HEK293 (cell line): ENCODE measurements around the gene GALNT2.
A peak's percentile ranks its signal among the peaks of the same experiment; 100 is the strongest.

Experiments used
- GFI1B ChIP-seq: fragments of 450-650 bp; formaldehyde crosslinking; IDR thresholded peaks from 2 replicates; pipeline ENCODE4 v1.5.1; 2016; ENCODE audit warnings: missing biosample characterization, missing genetic modification characterization
- HIC1 ChIP-seq: fragments of 450-650 bp; formaldehyde crosslinking; IDR thresholded peaks from 2 replicates; pipeline ENCODE4 v1.5.1; 2016; ENCODE audit warnings: missing biosample characterization, missing genetic modification characterization
- HOXD13 ChIP-seq: sonication (generic); formaldehyde crosslinking; IDR thresholded peaks from 2 replicates; pipeline ENCODE4 v1.8.0; 2022; ENCODE audit warnings: missing genetic modification reagents, borderline replicate concordance
- IKZF3 ChIP-seq: fragments of 450-650 bp; IDR thresholded peaks from 2 replicates; pipeline ENCODE4 v1.5.0; 2018; ENCODE audit warnings: missing biosample characterization, mild to moderate bottlenecking, missing genetic modification characterization, moderate library complexity
- INSM2 ChIP-seq: fragments of 450-650 bp; formaldehyde crosslinking; IDR thresholded peaks from 2 replicates; pipeline ENCODE4 v1.5.1; 2016; ENCODE audit warnings: missing biosample characterization, missing genetic modification characterization
- KLF16 ChIP-seq: fragments of 450-650 bp; formaldehyde crosslinking; IDR thresholded peaks from 2 replicates; pipeline ENCODE4 v1.5.1; 2017; ENCODE audit warnings: missing biosample characterization, missing genetic modification characterization
- PRDM1 ChIP-seq: fragments of 450-650 bp; formaldehyde crosslinking; IDR thresholded peaks from 2 replicates; pipeline ENCODE4; 2016; ENCODE audit warnings: missing biosample characterization, missing genetic modification characterization
- PRDM6 ChIP-seq: fragments of 450-650 bp; formaldehyde crosslinking; IDR thresholded peaks from 2 replicates; pipeline ENCODE4 v1.5.1; 2017; ENCODE audit warnings: missing biosample characterization, missing genetic modification characterization
- RBAK ChIP-seq: fragments of 450-650 bp; formaldehyde crosslinking; IDR thresholded peaks from 2 replicates; pipeline ENCODE4 v1.5.1; 2016; ENCODE audit warnings: missing biosample characterization, missing genetic modification characterization
- REST ChIP-seq: fragments of 450-650 bp; formaldehyde crosslinking; IDR thresholded peaks from 2 replicates; pipeline ENCODE4 v1.5.1; 2016; ENCODE audit warnings: missing biosample characterization, missing genetic modification characterization
- ZBTB1 ChIP-seq: fragments of 450-650 bp; formaldehyde crosslinking; IDR thresholded peaks from 2 replicates; pipeline ENCODE4 v1.5.1; 2016; ENCODE audit warnings: missing biosample characterization, missing genetic modification characterization
- ZBTB44 ChIP-seq: fragments of 450-650 bp; IDR thresholded peaks from 2 replicates; pipeline ENCODE4 v1.5.1; 2018; ENCODE audit warnings: missing biosample characterization, mild to moderate bottlenecking, missing genetic modification characterization
- ZNF138 ChIP-seq: fragments of 450-650 bp; formaldehyde crosslinking; IDR thresholded peaks from 2 replicates; pipeline ENCODE4 v1.5.1; 2016; ENCODE audit warnings: missing biosample characterization, missing genetic modification characterization, borderline replicate concordance
- ZNF18 ChIP-seq: fragments of 450-650 bp; formaldehyde crosslinking; IDR thresholded peaks from 2 replicates; pipeline ENCODE4 v1.5.1; 2016; ENCODE audit warnings: missing biosample characterization, missing genetic modification characterization
- ZNF214 ChIP-seq: fragments of 450-650 bp; formaldehyde crosslinking; IDR thresholded peaks from 2 replicates; pipeline ENCODE4 v1.5.1; 2017; ENCODE audit warnings: missing biosample characterization, mild to moderate bottlenecking, missing genetic modification characterization, borderline replicate concordance
- ZNF23 ChIP-seq: fragments of 450-650 bp; formaldehyde crosslinking; IDR thresholded peaks from 2 replicates; pipeline ENCODE4 v1.5.1; 2016; ENCODE audit warnings: missing biosample characterization, missing genetic modification characterization, borderline replicate concordance
- ZNF266 ChIP-seq: fragments of 450-650 bp; formaldehyde crosslinking; IDR thresholded peaks from 2 replicates; pipeline ENCODE4 v1.5.1; 2016; ENCODE audit warnings: missing biosample characterization, missing genetic modification characterization, low read depth
- ZNF341 ChIP-seq: fragments of 450-650 bp; formaldehyde crosslinking; IDR thresholded peaks from 2 replicates; pipeline ENCODE4; 2016; ENCODE audit warnings: low read depth, missing biosample characterization, missing genetic modification characterization
- ZNF501 ChIP-seq: fragments of 450-650 bp; formaldehyde crosslinking; IDR thresholded peaks from 2 replicates; pipeline ENCODE4 v1.5.1; 2016; ENCODE audit warnings: missing biosample characterization, missing genetic modification characterization
- ZNF610 ChIP-seq: fragments of 450-650 bp; formaldehyde crosslinking; IDR thresholded peaks from 2 replicates; pipeline ENCODE4 v1.5.1; 2016; ENCODE audit warnings: missing biosample characterization, missing genetic modification characterization, borderline replicate concordance
- ZNF639 ChIP-seq: fragments of 450-650 bp; formaldehyde crosslinking; IDR thresholded peaks from 2 replicates; pipeline ENCODE4 v1.5.1; 2016; ENCODE audit warnings: missing biosample characterization, missing genetic modification characterization
- ZNF677 ChIP-seq: fragments of 450-650 bp; IDR thresholded peaks from 2 replicates; pipeline ENCODE4 v1.5.0; 2018; ENCODE audit warnings: missing biosample characterization, mild to moderate bottlenecking, missing genetic modification characterization, moderate library complexity
- ZNF701 ChIP-seq: fragments of 450-650 bp; formaldehyde crosslinking; IDR thresholded peaks from 2 replicates; pipeline ENCODE4 v1.5.1; 2016; ENCODE audit warnings: missing biosample characterization, missing genetic modification characterization
- ZNF776 ChIP-seq: fragments of 450-650 bp; formaldehyde crosslinking; IDR thresholded peaks from 2 replicates; pipeline ENCODE4 v1.5.0; 2017; ENCODE audit warnings: missing biosample characterization, missing genetic modification characterization, borderline replicate concordance
- ZNF777 ChIP-seq: fragments of 450-650 bp; formaldehyde crosslinking; IDR thresholded peaks from 2 replicates; pipeline ENCODE4 v1.5.1; 2017; ENCODE audit warnings: missing biosample characterization, missing genetic modification characterization, borderline replicate concordance

GALNT2 gene

GRCh38 chr1:230186003-230186863, 119.2 kb downstream of the GALNT2 start (continued):
- peak; percentile 37; the same call in 1 of the 2 replicates for TF ChIP-seq PRDM6 (tag by site-specific recombination)
- 0 out of 2 replicates have a peak, but pooled peaks have one; percentile 26 for TF ChIP-seq ZNF501 (tag by site-specific recombination)
- no peak for TF ChIP-seq IKZF3
- peak; percentile 53 for TF ChIP-seq HIC1 (tag by site-specific recombination)
- TF ChIP-seq ZNF677 (tag by site-specific recombination): no peak
- TF ChIP-seq ZNF776 (tag by site-specific recombination): no peak
- no peak for TF ChIP-seq ZNF214 (tag by site-specific recombination)
- no peak for TF ChIP-seq ZNF701 (tag by site-specific recombination)
- no peak for TF ChIP-seq REST
- no peak for TF ChIP-seq ZNF138
- no peak for TF ChIP-seq RBAK
- TF ChIP-seq HOXD13 (CRISPR knock-in tag): no peak
- TF ChIP-seq ZNF777: no peak
- peak; percentile 50; the same call in 1 of the 2 replicates for TF ChIP-seq INSM2 (tag by site-specific recombination)
- no peak for TF ChIP-seq ZBTB1
- no peak for TF ChIP-seq KLF16 (tag by site-specific recombination)
- peak; percentile 95 for TF ChIP-seq PRDM1 (tag by site-specific recombination)
- no peak for TF ChIP-seq ZNF610
- TF ChIP-seq GFI1B: no peak
- TF ChIP-seq ZNF341: no peak
- no peak for TF ChIP-seq ZNF18 (tag by site-specific recombination)
- no peak; the same call in none of the 2 replicates for TF ChIP-seq ZNF639
- TF ChIP-seq ZNF23 (tag by site-specific recombination): no peak
- TF ChIP-seq ZBTB44 (tag by site-specific recombination): peak; percentile 92
- TF ChIP-seq ZNF266 (tag by site-specific recombination): no peak
